Keratinocyte (primary cell): ENCODE results near the gene DLG2. TPM values are rescaled to one million over a fixed set of nuclear protein-coding genes. Genes with fewer than 3 reads are reported as not detected.
"Not testable (repeated sequence)": the region's sequence is repeated elsewhere in the genome, so short reads cannot be mapped to it uniquely, and the experiment has no call there.

Source experiments
- DNase-seq: peaks from one replicate; pipeline ENCODE4 v3.0.0-alpha.2; 2011; ENCODE audit warnings: low read depth, missing footprints, low spot score
- FAIRE-seq: peaks from 2 replicates; lab custom pipeline; 2011; peaks lifted over from hg19 to GRCh38; lab: Jason Lieb, UNC
- H2AFZ ChIP-seq: 2 replicates; pipeline ENCODE4 v1.6.0; 2012; ENCODE audit warnings: low read length, control low read depth, inconsistent platforms; ENCODE audit not compliant: control insufficient read depth
- H3K27ac ChIP-seq: 2 replicates; pipeline ENCODE4 v1.5.1; 2011; ENCODE audit warnings: low read length; ENCODE audit not compliant: control insufficient read depth, insufficient read depth
- H3K27me3 ChIP-seq: 3 replicates; pipeline ENCODE4 v1.6.0; 2011; ENCODE audit warnings: low read length; ENCODE audit not compliant: control insufficient read depth, insufficient read depth; ENCODE audit errors: extremely low read depth
- H3K36me3 ChIP-seq, 2 experiments: 2 replicates in 1 of 2; 3 replicates in 1 of 2; pipeline ENCODE4 v1.5.1; 2011; ENCODE audit warnings: low read length in 2 of 2, mild to moderate bottlenecking in 1 of 2; ENCODE audit not compliant: control insufficient read depth in 2 of 2, insufficient read depth in 2 of 2; ENCODE audit errors: extremely low read depth in 1 of 2
- H3K4me1 ChIP-seq: 3 replicates; pipeline ENCODE4 v1.5.1; 2011; ENCODE audit warnings: low read length; ENCODE audit not compliant: control insufficient read depth, insufficient read depth; ENCODE audit errors: extremely low read depth
- H3K4me2 ChIP-seq: 3 replicates; pipeline ENCODE4 v1.6.0; 2011; ENCODE audit warnings: low read depth, low read length; ENCODE audit not compliant: control insufficient read depth, insufficient read depth; ENCODE audit errors: extremely low read depth
- H3K4me3 ChIP-seq, 3 experiments: fragments of 200-600 bp in 1 of 3; sonication (generic) in 1 of 3; 2 replicates in 2 of 3; 3 replicates in 1 of 3; pipeline ENCODE4 v1.5.1; 2011 to 2016; ENCODE audit warnings: low read length in 3 of 3, mild to moderate bottlenecking in 3 of 3, control low read depth in 2 of 3, inconsistent platforms in 1 of 3, low read depth in 1 of 3, mixed read lengths in 1 of 3, mixed run types in 1 of 3, moderate library complexity in 1 of 3; ENCODE audit not compliant: control insufficient read depth in 2 of 3, insufficient read depth in 2 of 3; ENCODE audit errors: extremely low read depth in 1 of 3
- H3K79me2 ChIP-seq: 2 replicates; pipeline ENCODE4 v1.6.0; 2012; ENCODE audit warnings: low read length; ENCODE audit not compliant: control insufficient read depth, insufficient read depth
- H3K9ac ChIP-seq: 3 replicates; pipeline ENCODE4 v1.6.0; 2011; ENCODE audit warnings: low read length; ENCODE audit not compliant: control insufficient read depth, insufficient read depth; ENCODE audit errors: extremely low read depth
- H3K9me1 ChIP-seq: 3 replicates; pipeline ENCODE4 v1.6.0; 2011; ENCODE audit warnings: low read length; ENCODE audit not compliant: control insufficient read depth, insufficient read depth; ENCODE audit errors: extremely low read depth
- H3K9me3 ChIP-seq: 2 replicates; pipeline ENCODE4 v1.5.1; 2012; ENCODE audit warnings: low read depth, low read length; ENCODE audit not compliant: control insufficient read depth
- H4K20me1 ChIP-seq: 3 replicates; pipeline ENCODE4 v1.6.0; 2011; ENCODE audit warnings: low read length; ENCODE audit not compliant: control insufficient read depth, insufficient read depth; ENCODE audit errors: extremely low read depth
- EZH2 ChIP-seq: IDR thresholded peaks from one replicate; pipeline ENCODE4 v1.6.1; 2012; ENCODE audit warnings: inconsistent platforms, mild to moderate bottlenecking, low read length, moderate library complexity
- dilution Hi-C: fragments of 300-500 bp; cut with MboI; formaldehyde crosslinking; loops from one replicate; pipeline ENCODE4 v1.7.0; 2020; ENCODE audit warnings: low sequenced_read_pairs; ENCODE audit not compliant: extremely low pct_ligation_motif_present
- polyA plus RNA-seq, 5 experiments: library from polyadenylated mRNA; depleted of rRNA in 3 of 5; stranded (reverse) in 3 of 5; stranded (forward) in 1 of 5; unstranded in 1 of 5; fragments of >200 nt; gene quantifications; 1 replicate in 1 of 5; 2 replicates in 3 of 5; 3 replicates in 1 of 5; pipeline versions ENCODE4 v1.2.1 to v1.2.3, GENCODE V29; 2011 to 2012; ENCODE audit warnings: missing spikeins in 2 of 5, low read depth in 1 of 5, low replicate concordance in 1 of 5
- TF ChIP-seq, protein P1 (sequence below), 3 experiments: IDR thresholded peaks in 1 of 3; conservative IDR thresholded peaks in 1 of 3; optimal IDR thresholded peaks in 1 of 3; 2 replicates in 2 of 3; 3 replicates in 1 of 3; pipeline versions ENCODE3 to v1.5.1; 2011; ENCODE audit warnings: low read length in 3 of 3, mild to moderate bottlenecking in 3 of 3, moderate library complexity in 2 of 3, control low read depth in 1 of 3, inconsistent platforms in 1 of 3; ENCODE audit not compliant: insufficient read depth in 2 of 3; ENCODE audit errors: extremely low read depth in 1 of 3

Gene DLG2
- polyA plus RNA-seq, 1 donor (not counting 4 experiments of a cell fraction or from before 2014, with no cell fraction given) = 0.55 TPM

DNA sequence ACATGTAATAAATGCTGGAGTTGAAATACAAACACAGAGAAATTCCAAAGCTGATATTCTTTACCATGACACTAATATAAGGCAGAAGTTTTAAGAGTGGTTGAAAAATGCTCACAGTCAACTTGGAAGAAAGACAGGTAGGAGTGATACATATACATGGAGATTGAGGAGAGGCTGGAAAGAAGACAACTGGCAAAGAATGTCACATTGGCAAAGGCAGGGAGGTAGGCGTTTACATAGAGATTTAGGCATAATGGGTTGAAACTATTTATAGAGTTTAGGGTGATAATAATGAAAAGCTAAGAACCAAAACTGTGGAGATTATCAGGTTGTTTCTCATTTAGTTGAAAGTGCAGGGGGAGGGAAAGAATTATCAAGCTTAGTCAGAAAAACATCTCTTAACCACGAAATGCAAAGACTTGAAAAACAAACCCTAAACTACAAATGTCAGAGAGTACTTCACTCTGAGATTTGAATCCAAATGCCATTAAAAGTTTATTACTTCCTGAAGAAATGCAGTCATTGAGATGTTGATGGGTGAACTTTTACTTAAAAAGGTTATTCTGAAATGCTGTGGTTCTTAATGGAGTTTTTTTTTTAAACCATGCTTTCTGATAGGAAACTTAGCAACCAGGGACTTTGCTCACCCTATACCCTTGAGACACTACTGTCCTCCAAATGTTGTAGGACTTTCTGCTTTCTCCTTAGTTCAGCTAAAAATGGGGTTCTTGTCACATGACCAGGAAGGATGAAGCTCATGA, 2202.6 kb downstream of the DLG2 start:
- Histone ChIP-seq H3K79me2 (no peaks in the 10 kb centered on the region), H3K27ac (no peak overlapping the region), H4K20me1 (no peaks in the 10 kb centered on the region), H3K9me3 (no peaks in the 10 kb centered on the region), H3K4me1 (no peaks in the 10 kb centered on the region), H3K4me2 (no peak overlapping the region), H2AFZ (no peak overlapping the region), H3K9me1 (no peaks in the 10 kb centered on the region), H3K4me3 (no peak overlapping the region), H3K27me3 (no peaks in the 10 kb centered on the region), H3K9ac (no peak overlapping the region), H3K36me3 (no peaks in the 10 kb centered on the region)
- dilution Hi-C loops = no loop called here
- TF ChIP-seq, protein P1, sequence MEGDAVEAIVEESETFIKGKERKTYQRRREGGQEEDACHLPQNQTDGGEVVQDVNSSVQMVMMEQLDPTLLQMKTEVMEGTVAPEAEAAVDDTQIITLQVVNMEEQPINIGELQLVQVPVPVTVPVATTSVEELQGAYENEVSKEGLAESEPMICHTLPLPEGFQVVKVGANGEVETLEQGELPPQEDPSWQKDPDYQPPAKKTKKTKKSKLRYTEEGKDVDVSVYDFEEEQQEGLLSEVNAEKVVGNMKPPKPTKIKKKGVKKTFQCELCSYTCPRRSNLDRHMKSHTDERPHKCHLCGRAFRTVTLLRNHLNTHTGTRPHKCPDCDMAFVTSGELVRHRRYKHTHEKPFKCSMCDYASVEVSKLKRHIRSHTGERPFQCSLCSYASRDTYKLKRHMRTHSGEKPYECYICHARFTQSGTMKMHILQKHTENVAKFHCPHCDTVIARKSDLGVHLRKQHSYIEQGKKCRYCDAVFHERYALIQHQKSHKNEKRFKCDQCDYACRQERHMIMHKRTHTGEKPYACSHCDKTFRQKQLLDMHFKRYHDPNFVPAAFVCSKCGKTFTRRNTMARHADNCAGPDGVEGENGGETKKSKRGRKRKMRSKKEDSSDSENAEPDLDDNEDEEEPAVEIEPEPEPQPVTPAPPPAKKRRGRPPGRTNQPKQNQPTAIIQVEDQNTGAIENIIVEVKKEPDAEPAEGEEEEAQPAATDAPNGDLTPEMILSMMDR (optimal IDR thresholded peaks at IDR 0.05 in 1 of 3, IDR thresholded peaks at IDR 0.05 in 1 of 3, conservative IDR thresholded peaks at IDR 0.05 in 1 of 3; ENCODE audit: extremely low read depth in 1 of 3, insufficient read depth in 2 of 3, low read length in 3 of 3) = no peak
- TF ChIP-seq EZH2 = no peak
- FAIRE-seq = no peak
- no peak for DNase-seq

DNA sequence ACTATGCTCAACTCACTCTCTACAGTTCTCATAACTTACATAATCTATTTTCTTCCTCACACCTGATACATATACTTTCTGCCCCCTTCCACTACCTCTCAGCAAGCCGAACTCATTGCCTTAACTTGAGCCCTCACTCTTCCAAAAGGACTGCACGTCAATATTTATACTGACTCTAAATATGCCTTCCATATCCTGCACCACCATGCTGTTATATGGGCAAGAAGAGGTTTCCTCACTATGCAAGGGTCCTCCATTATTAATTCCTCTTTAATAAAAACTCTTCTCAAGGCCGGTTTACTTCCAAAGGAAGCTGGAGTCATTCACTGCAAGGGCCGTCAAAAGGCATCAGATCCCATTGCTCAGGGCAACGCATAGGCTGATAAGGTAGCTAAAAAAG, 2204.5 kb downstream of the DLG2 start:
- H3K36me3 ChIP-seq, H3K4me3 ChIP-seq, FAIRE-seq, H3K79me2 ChIP-seq, H2AFZ ChIP-seq, H3K9ac ChIP-seq, DNase-seq, H3K9me3 ChIP-seq, H3K4me1 ChIP-seq, H3K27me3 ChIP-seq, H3K27ac ChIP-seq, dilution Hi-C loops, H3K9me1 ChIP-seq, H3K4me2 ChIP-seq, H4K20me1 ChIP-seq: not testable (repeated sequence)
